Kidney (tissue), 14 donors: Measurements from ENCODE around the gene CRYBA2. TPM values are rescaled to one million over a fixed set of nuclear protein-coding genes. Genes with fewer than 3 reads are reported as not detected.
A peak's percentile ranks its signal among the peaks of the same experiment; 100 is the strongest.

Experiments used
- DNase-seq, 5 donors: peaks; one replicate each; pipeline ENCODE4 v3.0.0-alpha.2; 2013 to 2020
- FAIRE-seq: peaks from 2 replicates; lab custom pipeline; 2012; peaks lifted over from hg19 to GRCh38; lab: Jason Lieb, UNC
- H3K27ac ChIP-seq, 2 donors: one replicate each; pipeline ENCODE4 v1.7.0; 2013; ENCODE audit warnings: low read depth in 2 of 2, low read length in 2 of 2, inconsistent platforms in 1 of 2
- H3K27me3 ChIP-seq: one replicate; pipeline ENCODE4 v1.7.1; 2013; ENCODE audit warnings: low read length, inconsistent platforms; ENCODE audit not compliant: control insufficient read depth, insufficient read depth
- H3K36me3 ChIP-seq, 3 donors: one replicate each; pipeline versions ENCODE4 v1.7.0 to v1.7.1; 2013; ENCODE audit warnings: low read length in 3 of 3, control low read depth in 1 of 3, inconsistent platforms in 1 of 3; ENCODE audit not compliant: insufficient read depth in 3 of 3, control insufficient read depth in 2 of 3
- H3K4me1 ChIP-seq, 3 donors: one replicate each; pipeline versions ENCODE4 v1.7.0 to v1.7.1; 2013; ENCODE audit warnings: low read length in 3 of 3, inconsistent platforms in 1 of 3, low read depth in 1 of 3; ENCODE audit not compliant: control insufficient read depth in 2 of 3, insufficient read depth in 2 of 3
- H3K4me3 ChIP-seq, 3 donors: one replicate each; pipeline versions ENCODE4 v1.7.0 to v1.8.1; 2013; ENCODE audit warnings: low read length in 3 of 3, control low read depth in 1 of 3, inconsistent platforms in 1 of 3
- H3K9ac ChIP-seq, 3 donors: one replicate each; pipeline versions ENCODE4 v1.7.0 to v1.7.1; 2013; ENCODE audit warnings: low read length in 3 of 3, control low read depth in 1 of 3, inconsistent platforms in 1 of 3
- H3K9me3 ChIP-seq, 3 donors: one replicate each; pipeline versions ENCODE4 v1.7.0 to v1.7.1; 2013; ENCODE audit warnings: low read length in 3 of 3, control low read depth in 1 of 3, inconsistent platforms in 1 of 3; ENCODE audit not compliant: control insufficient read depth in 2 of 3, insufficient read depth in 1 of 3
- intact Hi-C: fragments of 100-400 bp; cut with DNase I; formaldehyde crosslinking; loops from one replicate; pipeline ENCODE4 v1.11.1; 2022
- polyA plus RNA-seq: library from polyadenylated mRNA; stranded (reverse); fragments of 350-450 nt; fragmentation: Illumina TruSeq; extraction: RNeasy Lipid Tissue Mini Kit (QIAGEN cat#74804); gene quantifications from one replicate; pipeline ENCODE4 v1.2.3, GENCODE V29; 2014; ENCODE audit warnings: low read depth, low replicate concordance; ENCODE audit not compliant: insufficient read depth
- total RNA-seq: library from RNA; stranded (reverse); fragmentation: NEBNext Ultra II Directional; extraction: Animal tissue kit (Norgen Biotek cat#: 25700); gene quantifications from one replicate; pipeline ENCODE4 v1.2.1, GENCODE V29; 2021
- TF ChIP-seq, protein P1 (sequence below): IDR thresholded peaks from 3 replicates; pipeline ENCODE4 v1.5.1; 2012; ENCODE audit warnings: mild to moderate bottlenecking, moderate library complexity, borderline replicate concordance; ENCODE audit not compliant: insufficient read depth; ENCODE audit errors: extremely low read depth
- donor health status: control.
- donor health status: control.
- donor health status: control.
- donor health status: control.
- donor health status: control.
- donor health status: DM: yes; HTN: yes; CAD: no.
- donor health status: Normal renal cell carcinoma (clear cell type).

The CRYBA2 gene
- total and polyA plus RNA-seq, 2 donors from 2014 or later: not detected

DNA sequence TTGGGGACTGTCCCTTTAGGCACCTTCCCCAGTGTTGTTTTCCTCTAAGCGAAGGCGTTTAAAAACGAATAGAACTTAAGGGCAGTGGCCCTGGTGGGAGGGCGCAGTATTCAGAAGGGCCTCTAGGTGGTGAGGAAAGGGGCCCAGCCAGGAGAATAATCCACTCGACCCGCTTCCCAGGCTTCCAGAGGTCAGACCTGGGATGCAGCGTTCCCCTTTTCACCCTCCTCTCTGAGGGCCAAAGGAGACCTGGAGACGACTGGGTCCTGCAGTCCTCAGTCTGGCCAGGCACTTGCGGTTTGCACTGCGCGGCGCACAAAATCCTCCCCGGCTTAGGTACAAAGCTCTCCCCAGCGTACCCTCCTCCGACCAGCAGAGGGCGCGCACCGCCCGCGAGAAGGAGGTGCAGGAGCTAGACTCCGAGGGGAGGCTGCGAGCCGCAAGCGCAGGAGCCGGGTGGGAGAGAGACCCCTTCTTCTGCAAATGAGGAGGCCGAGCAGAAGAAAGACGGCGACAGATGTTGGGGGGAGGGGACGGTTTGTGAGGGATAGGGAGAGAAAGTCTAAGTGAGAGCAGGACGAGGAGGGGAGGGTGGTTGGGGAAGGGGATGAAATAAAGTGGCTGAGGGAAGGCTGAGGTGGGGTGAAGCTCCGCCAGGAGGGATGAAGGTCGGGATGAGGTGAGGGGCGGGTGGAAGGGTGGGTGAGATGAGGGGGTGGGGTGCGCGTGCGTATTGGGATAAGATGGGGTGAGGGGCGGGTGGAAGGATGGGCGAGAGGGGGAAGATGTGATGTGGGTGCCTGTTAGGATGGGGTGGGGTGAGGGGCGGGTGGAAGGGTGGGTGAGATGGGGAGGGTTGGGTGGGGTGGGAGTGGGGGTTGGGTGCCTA, 13.1 kb downstream of the CRYBA2 start:
- no peak overlapping the region for H3K27ac ChIP-seq
- no peaks in the 10 kb centered on the region for H3K36me3 ChIP-seq
- TF ChIP-seq, protein P1, sequence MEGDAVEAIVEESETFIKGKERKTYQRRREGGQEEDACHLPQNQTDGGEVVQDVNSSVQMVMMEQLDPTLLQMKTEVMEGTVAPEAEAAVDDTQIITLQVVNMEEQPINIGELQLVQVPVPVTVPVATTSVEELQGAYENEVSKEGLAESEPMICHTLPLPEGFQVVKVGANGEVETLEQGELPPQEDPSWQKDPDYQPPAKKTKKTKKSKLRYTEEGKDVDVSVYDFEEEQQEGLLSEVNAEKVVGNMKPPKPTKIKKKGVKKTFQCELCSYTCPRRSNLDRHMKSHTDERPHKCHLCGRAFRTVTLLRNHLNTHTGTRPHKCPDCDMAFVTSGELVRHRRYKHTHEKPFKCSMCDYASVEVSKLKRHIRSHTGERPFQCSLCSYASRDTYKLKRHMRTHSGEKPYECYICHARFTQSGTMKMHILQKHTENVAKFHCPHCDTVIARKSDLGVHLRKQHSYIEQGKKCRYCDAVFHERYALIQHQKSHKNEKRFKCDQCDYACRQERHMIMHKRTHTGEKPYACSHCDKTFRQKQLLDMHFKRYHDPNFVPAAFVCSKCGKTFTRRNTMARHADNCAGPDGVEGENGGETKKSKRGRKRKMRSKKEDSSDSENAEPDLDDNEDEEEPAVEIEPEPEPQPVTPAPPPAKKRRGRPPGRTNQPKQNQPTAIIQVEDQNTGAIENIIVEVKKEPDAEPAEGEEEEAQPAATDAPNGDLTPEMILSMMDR: peak; percentile 81
- intact Hi-C loops: no loop called here
- H3K27me3 ChIP-seq: peaks cover 45% of the 10 kb centered on the region
- peak; percentile 87 to 92 (median 89) for DNase-seq
- H3K9me3 ChIP-seq: no peaks in the 10 kb centered on the region
- peaks cover 0 to 13% (median 4%) of the 10 kb centered on the region in 3 donors for H3K4me1 ChIP-seq
- no peak for FAIRE-seq
- H3K4me3 ChIP-seq: peak overlapping the region in 1 of 3 donors; percentile 44
- H3K9ac ChIP-seq: no peak overlapping the region

DNA sequence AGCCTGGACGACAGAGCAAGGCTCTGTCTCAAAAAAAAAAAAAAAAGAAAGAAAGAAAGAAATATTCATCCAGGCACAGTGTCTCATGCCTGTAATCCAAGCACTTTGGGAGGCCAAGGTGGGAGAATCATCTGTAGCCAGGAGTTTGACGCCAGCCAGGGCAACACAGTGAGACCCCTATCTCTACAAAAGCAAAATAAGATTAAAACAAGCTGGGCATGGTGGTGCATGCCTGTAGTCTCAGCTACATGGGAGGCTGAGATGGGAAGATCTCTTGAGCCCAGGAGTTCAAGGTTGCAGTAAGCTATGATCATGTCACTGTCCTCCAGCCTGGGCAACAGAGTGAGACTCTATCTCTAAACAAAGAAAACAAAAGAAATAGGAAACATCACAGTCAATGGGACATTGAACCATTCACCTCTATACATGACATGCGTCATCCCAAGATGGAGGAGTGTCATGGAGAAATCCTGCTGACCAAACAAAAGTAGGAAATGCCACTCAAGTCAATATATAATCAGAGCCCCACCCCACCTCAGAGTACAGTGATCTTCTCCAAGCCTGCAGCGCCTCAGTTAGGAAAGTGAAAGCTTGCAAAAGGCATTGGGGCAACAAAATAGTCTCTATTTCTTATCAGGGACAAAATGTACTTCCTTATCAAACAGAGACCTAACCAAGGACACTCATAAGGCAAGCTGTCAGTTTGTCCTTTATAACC, 18.0 kb downstream of the CRYBA2 start:
- peaks cover 23% of the 10 kb centered on the region for H3K27me3 ChIP-seq
- no peak overlapping the region for H3K9ac ChIP-seq
- no peaks in the 10 kb centered on the region for H3K36me3 ChIP-seq
- DNase-seq (peak in 1 of 5 donors; percentile 12), FAIRE-seq (no peak)
- TF ChIP-seq, protein P1: no peak
- intact Hi-C loops: no loop called here
- H3K4me3 ChIP-seq: no peak overlapping the region
- no peaks in the 10 kb centered on the region for H3K4me1 ChIP-seq
- H3K9me3 ChIP-seq: no peaks in the 10 kb centered on the region
- H3K27ac ChIP-seq: no peak overlapping the region

DNA sequence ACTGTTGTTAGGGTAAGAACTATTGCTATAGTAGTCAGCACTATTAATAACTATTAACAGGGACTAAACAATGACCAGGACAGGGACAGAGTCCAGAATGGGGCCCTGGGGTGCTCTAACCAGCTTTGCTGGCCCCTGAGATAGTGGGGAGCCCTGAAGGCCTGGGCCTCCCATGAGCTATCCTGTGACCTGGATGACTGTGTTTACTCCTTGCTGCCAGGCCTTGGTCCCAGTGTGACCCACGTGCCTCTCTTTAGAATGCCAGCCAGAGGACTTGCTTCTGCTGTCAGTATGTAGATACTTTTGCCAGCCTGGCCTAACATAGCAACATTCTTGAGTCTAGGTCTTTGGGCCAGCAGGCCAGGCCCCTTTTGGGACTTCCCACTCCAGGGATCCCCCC, 22.3 kb downstream of the CRYBA2 start:
- Histone ChIP-seq H3K27ac (no peak overlapping the region), H3K27me3 (peaks cover 11% of the 10 kb centered on the region), H3K4me1 (no peaks in the 10 kb centered on the region), H3K9ac (no peak overlapping the region), H3K9me3 (no peaks in the 10 kb centered on the region), H3K4me3 (no peak overlapping the region), H3K36me3 (no peaks in the 10 kb centered on the region)
- FAIRE-seq (no peak), DNase-seq (no peak)
- intact Hi-C loops: no loop called here
- TF ChIP-seq, protein P1: no peak
